Retinal pigment epithelial cell (primary cell): ENCODE data around the gene RIC8B.

Experiments
- DNase-seq: peaks from one replicate; pipeline ENCODE4 v3.0.0-alpha.2; 2010; ENCODE audit warnings: low read depth
- H3K4me3 ChIP-seq: 2 replicates; pipeline ENCODE4 v1.5.1; 2011; ENCODE audit warnings: mild to moderate bottlenecking, low read length, control low read depth, moderate library complexity
- TF ChIP-seq, protein P1 (sequence below): conservative IDR thresholded peaks from 2 replicates; pipeline ENCODE4 v1.5.1; 2011; ENCODE audit warnings: low read depth, low read length, control low read depth, inconsistent platforms

RIC8B gene

DNA sequence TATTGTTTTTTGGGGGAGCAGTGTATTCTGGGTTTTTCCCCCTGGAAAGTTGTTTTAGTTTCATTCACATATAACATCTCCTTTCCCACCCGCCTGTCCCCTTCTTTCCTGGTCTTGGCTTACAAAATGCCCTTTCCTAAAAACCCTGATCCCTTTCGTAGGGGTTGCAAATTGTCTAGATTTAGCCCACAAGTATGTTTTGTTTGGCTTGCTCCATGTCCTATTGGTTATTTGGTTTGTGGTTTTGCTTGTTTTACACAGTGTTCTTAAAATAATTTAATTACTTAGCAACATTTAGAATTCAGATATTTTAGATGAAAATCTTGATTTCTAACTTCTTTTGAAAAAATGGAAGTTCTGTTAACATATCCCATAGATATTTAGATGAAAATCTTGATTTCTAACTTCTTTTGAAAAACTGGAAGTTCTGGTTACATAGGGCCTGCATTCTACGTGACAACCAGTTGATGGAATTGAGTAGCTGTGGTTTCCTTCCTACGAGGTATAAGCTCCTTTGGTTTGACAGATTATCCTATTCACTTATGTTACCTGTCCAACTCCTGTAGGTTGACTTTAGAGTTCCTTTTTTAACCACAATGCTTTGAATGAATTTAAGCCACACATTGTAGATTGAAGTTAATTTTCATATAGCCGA, 92.1 kb downstream of the RIC8B start:
- DNase-seq: no peak
- no peak overlapping the region for H3K4me3 ChIP-seq
- TF ChIP-seq, protein P1, sequence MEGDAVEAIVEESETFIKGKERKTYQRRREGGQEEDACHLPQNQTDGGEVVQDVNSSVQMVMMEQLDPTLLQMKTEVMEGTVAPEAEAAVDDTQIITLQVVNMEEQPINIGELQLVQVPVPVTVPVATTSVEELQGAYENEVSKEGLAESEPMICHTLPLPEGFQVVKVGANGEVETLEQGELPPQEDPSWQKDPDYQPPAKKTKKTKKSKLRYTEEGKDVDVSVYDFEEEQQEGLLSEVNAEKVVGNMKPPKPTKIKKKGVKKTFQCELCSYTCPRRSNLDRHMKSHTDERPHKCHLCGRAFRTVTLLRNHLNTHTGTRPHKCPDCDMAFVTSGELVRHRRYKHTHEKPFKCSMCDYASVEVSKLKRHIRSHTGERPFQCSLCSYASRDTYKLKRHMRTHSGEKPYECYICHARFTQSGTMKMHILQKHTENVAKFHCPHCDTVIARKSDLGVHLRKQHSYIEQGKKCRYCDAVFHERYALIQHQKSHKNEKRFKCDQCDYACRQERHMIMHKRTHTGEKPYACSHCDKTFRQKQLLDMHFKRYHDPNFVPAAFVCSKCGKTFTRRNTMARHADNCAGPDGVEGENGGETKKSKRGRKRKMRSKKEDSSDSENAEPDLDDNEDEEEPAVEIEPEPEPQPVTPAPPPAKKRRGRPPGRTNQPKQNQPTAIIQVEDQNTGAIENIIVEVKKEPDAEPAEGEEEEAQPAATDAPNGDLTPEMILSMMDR: no peak

DNA sequence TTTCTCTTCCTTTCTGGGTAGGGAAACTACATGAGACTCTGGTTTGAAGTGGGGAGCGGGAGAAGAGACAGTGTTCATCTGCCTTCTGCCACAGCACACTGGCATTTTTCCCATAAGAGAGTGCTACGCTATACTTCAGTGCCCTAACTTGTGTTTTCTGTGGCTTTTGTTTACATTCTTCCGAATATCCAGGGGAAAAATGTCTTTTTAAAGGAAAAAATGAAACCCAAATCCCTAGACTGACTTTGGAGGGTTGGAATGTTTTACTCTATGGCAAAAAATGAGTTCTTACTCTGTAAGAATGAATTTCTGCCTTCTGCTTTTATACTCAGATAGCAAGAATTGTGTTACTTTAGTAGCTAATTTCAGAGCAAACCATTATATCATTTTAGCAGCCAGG, 93.2 kb downstream of the RIC8B start:
- TF ChIP-seq, protein P1: no peak
- H3K4me3 ChIP-seq: no peak overlapping the region
- no peak for DNase-seq

DNA sequence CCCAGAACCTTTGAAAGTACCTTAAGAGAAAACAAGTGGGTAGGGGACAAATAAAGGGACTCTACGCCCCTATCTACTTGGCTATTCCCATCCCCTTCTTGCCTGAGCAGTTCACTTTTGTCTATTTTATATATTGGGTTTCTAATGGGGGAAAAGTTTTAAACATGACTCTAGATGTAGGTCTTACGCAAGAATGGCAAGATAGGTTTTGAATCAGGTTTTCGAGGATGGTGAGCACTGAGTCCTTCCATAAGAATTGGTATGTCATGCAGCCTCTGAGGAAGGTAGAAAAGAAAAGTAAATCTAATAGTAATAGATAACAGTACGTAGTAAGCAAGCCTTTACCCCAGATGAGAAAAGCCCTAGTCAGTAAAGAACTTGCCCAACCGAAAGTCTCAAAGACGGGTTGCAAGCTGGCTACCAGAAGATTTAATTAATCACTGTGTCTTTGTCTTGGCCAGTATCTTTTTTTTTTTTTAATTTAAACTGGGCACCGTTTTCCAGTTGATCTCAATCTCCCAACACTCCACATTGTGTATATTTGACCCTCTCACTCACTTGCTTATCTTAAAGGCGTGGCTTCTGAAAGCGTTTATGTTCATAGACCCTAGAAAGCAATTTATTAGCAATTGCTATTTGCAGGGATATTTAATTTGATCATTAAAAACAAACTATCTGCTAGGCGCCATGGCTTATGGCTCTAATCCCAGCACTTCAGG, 94.7 kb downstream of the RIC8B start:
- DNase-seq: no peak
- H3K4me3 ChIP-seq: no peak overlapping the region
- TF ChIP-seq, protein P1: no peak

DNA sequence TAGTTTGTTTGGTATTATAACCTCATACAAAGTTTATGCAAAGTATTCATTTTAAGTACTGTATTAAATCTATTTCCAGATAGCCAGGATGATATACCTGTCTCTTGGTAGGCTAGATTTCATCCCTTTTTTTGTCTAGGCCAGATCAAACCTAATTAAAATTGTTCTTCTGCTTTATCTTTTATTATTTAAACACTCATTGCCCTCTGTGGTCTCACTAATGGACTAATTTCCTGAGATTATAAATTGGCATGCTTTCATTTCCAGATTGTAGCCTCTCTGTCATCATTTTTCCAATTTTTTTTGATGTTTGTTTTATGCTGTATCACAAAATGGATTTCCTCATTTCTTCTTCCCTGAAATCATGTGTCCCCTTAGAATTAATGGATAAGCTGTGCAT, 95.6 kb downstream of the RIC8B start:
- H3K4me3 ChIP-seq: no peak overlapping the region
- no peak for DNase-seq
- TF ChIP-seq, protein P1: no peak

DNA sequence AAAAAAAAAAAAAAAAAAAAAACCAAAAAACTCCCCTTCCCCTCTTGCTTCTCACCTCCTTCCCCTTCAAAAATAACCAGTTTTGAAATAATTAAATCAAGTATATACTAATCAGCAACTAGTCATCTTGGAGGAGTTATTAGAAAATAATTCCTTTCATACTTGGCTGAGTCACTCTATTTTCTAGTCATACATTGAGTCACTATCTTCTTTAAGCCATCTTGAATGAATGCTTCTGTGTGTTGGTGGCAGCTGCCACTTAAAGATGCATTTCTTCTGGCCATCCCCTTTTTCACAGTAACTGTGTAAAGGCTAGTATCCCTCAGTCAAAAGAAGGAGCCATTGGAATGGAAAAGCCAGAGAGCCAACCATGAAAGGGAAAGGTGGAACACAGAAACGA, 97.0 kb downstream of the RIC8B start:
- no peak overlapping the region for H3K4me3 ChIP-seq
- no peak for DNase-seq
- TF ChIP-seq, protein P1: no peak

DNA sequence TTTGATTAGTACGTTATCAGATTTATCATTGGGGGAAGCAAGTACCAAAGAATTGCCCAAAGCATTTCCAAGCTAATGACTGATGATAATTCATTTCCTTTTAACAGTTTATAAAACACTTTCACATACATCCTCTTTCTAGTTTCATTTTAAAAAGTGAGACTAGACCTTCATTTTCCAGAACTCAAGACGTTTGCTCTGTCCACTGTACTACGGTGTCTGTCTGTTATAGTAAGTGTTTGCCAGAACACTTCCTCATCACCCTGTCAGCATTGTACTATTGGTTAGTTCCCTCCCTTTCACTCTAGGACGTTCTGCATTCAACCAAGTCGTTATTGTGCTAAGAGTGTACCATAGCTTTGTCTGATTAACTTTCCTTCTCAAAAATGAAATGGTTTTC, 99.5 kb downstream of the RIC8B start:
- no peak overlapping the region for H3K4me3 ChIP-seq
- DNase-seq: no peak
- TF ChIP-seq, protein P1: no peak

DNA sequence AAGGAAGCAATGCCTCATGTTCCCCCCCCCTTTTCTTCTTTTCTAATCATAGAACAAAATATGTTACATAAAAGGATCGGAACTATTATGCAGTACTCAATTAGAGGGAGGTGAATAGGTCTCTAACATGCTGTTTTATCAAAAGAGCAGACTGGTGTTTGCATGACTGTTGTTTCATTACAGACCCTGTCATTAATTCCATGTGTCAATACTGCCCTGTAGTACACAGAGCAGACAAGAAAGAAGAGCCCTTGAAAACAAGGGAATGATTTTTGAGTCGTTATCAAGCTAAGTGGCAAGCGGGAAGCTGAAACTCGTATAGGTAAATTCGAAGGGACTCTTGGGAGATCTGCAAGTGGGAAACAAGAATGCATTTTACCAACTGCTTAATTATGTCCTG, 104.3 kb downstream of the RIC8B start:
- TF ChIP-seq, protein P1: no peak
- DNase-seq: no peak
- H3K4me3 ChIP-seq: no peak overlapping the region
